GM19324 (cell line): ENCODE results near the gene SENP1.

ENCODE experiments used
- ATAC-seq: cut with Tn5 transposase; IDR thresholded peaks from one replicate; pipeline ENCODE4 v1.9.1; 2021; ENCODE audit warnings: mild to moderate bottlenecking, moderate library complexity; ENCODE audit not compliant: unreplicated experiment, low FRiP score

The SENP1 gene

GRCh38 chr12:48069241-48069640, 36.6 kb downstream of the SENP1 start:
- ATAC-seq: no peak

- no peak for ATAC-seq
These were observed 37.4 kb downstream of the SENP1 start for GRCh38 chr12:48068457-48068856.

- ATAC-seq: no peak
These were observed 38.5 kb downstream of the SENP1 start for GRCh38 chr12:48067250-48067938.

GRCh38 chr12:48065041-48065440, 40.8 kb downstream of the SENP1 start:
- no peak for ATAC-seq

- no peak for ATAC-seq
These were observed 42.3 kb downstream of the SENP1 start for GRCh38 chr12:48063530-48063929.

- ATAC-seq: no peak
These were observed 43.8 kb downstream of the SENP1 start for GRCh38 chr12:48061938-48062719.

- ATAC-seq: no peak
These were observed 45.4 kb downstream of the SENP1 start for GRCh38 chr12:48060474-48060873.

GRCh38 chr12:48058771-48059170, 47.1 kb downstream of the SENP1 start:
- ATAC-seq: no peak

GRCh38 chr12:48054955-48055821, 50.7 kb downstream of the SENP1 start:
- ATAC-seq: no peak

- no peak for ATAC-seq
These were observed 52.0 kb downstream of the SENP1 start for GRCh38 chr12:48053883-48054282.

- no peak for ATAC-seq
These were observed 52.8 kb downstream of the SENP1 start for GRCh38 chr12:48053122-48053521.

GRCh38 chr12:48051681-48052080, 54.2 kb downstream of the SENP1 start:
- no peak for ATAC-seq

GRCh38 chr12:48050174-48050573, 55.7 kb downstream of the SENP1 start:
- ATAC-seq: no peak

GRCh38 chr12:48045965-48046518, 59.8 kb downstream of the SENP1 start:
- no peak for ATAC-seq

GRCh38 chr12:48045061-48045846, 60.6 kb downstream of the SENP1 start:
- ATAC-seq: no peak

- no peak for ATAC-seq
These were observed 61.5 kb downstream of the SENP1 start for GRCh38 chr12:48044396-48044795.

GRCh38 chr12:48043771-48044170, 62.1 kb downstream of the SENP1 start:
- ATAC-seq: no peak

GRCh38 chr12:48041591-48042423, 64.1 kb downstream of the SENP1 start:
- ATAC-seq: no peak

- no peak for ATAC-seq
These were observed 65.5 kb downstream of the SENP1 start for GRCh38 chr12:48040354-48040753.
